Activated CD4-positive, alpha-beta T cell treated with anti-CD3 and anti-CD28 coated beads, Interleukin-2, amount 50 U/mL, for 4 hours (primary cell): Measurements from ENCODE around the gene ATP5F1C.
A peak's percentile ranks its signal among the peaks of the same experiment; 100 is the strongest.
"Not testable (repeated sequence)": the region's sequence is repeated elsewhere in the genome, so short reads cannot be mapped to it uniquely, and the experiment has no call there.

ENCODE experiments used
- DNase-seq, 2 experiments: peaks; one replicate each; pipeline ENCODE4 v3.0.0-alpha.2; 2020

The ATP5F1C gene

DNA sequence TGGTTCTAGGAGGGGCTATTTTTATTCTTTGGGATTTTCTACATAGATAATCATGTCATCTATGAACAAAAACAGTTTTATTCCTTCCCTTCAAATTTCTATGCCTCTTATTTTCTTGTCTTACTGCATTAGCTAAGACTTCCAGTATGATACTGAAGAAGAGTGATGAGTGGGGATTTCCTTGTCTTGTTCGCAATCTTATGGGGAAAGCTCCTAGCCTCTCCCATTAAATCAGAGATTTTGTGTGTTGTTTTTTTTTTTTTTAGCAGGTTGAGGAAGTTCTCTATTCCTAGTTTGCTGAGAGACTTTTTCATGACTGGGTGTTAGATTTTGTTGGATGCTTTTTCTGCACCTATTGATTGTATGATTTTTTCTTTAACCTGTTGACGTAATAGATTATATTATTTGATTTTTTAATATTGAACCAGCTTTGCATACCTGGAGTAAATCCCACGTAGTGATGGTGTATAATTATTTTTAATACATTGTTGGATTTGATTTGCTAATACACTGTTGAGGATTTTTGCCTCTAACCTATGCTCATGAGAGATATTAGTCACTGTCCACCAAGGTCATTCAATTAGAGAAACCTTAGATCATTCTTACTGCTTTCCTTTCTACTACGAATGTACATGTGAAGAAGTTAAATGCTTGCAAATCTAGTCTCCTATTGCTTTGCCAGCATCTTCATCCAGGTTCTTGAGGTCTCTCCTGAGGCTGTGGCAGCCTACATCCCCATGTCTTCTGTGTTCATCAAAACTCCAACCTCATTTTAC is 6.5 kb downstream of the ATP5F1C start:
- DNase-seq, result no peak

- DNase-seq, result no peak
Observed at GRCh38 chr10:7795605-7796004, 7.6 kb downstream of the ATP5F1C start.

- DNase-seq, result no peak
Observed at GRCh38 chr10:7797582-7797981, 9.6 kb downstream of the ATP5F1C start.

DNA sequence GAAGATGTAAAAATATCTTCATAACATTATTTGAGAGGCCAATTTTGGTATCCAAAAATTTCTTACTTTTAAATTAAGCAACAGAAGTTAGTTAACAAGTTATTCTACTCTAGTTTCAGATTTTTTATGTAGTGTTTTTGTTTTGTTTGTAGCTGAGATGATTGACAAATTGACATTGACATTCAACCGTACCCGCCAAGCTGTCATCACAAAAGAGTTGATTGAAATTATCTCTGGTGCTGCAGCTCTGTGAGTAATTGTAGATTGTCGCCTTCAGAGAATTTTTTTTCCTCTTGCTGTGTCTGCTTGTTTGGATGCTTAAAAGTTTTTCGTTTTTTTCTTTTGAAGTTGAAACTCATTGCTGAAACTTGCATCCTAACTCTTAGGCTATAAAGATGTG is 14.6 kb downstream of the ATP5F1C start:
- DNase-seq, result no peak

- DNase-seq, result no peak
Observed at GRCh38 chr10:7804216-7804615, 16.2 kb downstream of the ATP5F1C start.

- DNase-seq, result no peak
Observed at GRCh38 chr10:7804741-7805140, 16.8 kb downstream of the ATP5F1C start.

GRCh38 chr10:7808686-7809267 is 20.8 kb downstream of the ATP5F1C start:
- DNase-seq, result no peak

GRCh38 chr10:7810443-7810842 is 22.5 kb downstream of the ATP5F1C start:
- no peak for DNase-seq

DNA sequence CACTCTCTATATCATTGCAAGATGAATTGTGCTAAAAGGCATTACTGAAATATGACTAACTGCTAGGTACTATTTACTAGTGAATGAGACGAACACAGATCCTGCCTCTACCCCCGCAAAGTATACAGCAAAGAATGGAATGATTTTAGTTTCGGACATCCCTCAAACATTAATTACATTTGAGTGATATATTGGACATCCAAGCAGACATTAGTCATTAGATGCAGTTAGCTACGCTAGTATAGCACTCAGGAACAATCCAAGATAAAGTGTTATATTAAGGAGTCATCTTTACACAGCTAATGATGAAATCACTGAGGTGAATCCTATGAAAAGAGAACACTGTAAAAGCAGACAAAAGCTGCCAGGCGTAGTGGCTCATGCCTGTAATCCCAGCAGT is 23.0 kb downstream of the ATP5F1C start:
- DNase-seq, result no peak

GRCh38 chr10:7811743-7812142 is 23.8 kb downstream of the ATP5F1C start:
- DNase-seq, result not testable (repeated sequence)

DNA sequence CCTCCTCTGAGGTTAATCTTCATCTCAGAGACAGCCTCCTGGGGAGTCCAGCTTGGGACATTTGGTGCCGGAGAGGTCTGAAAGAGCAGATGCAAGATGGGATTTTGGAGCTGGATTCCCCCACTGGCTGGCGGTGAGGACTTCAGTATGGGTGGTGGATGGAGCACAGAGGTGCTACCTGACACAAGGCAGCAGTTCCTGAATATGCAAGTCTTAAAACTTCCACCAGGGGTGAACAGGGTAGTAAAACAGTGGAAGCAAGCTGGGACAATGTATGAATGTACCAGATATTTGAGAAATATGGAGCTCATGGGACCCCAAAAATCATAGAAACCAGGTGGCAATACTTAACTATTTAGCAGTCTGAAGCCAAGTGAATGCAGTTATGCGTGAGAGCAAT is 25.5 kb downstream of the ATP5F1C start:
- DNase-seq, result no peak

GRCh38 chr10:7817576-7817975 is 29.6 kb downstream of the ATP5F1C start:
- no peak for DNase-seq

GRCh38 chr10:7817984-7818294 is 30.0 kb downstream of the ATP5F1C start:
- DNase-seq, result no peak

DNA sequence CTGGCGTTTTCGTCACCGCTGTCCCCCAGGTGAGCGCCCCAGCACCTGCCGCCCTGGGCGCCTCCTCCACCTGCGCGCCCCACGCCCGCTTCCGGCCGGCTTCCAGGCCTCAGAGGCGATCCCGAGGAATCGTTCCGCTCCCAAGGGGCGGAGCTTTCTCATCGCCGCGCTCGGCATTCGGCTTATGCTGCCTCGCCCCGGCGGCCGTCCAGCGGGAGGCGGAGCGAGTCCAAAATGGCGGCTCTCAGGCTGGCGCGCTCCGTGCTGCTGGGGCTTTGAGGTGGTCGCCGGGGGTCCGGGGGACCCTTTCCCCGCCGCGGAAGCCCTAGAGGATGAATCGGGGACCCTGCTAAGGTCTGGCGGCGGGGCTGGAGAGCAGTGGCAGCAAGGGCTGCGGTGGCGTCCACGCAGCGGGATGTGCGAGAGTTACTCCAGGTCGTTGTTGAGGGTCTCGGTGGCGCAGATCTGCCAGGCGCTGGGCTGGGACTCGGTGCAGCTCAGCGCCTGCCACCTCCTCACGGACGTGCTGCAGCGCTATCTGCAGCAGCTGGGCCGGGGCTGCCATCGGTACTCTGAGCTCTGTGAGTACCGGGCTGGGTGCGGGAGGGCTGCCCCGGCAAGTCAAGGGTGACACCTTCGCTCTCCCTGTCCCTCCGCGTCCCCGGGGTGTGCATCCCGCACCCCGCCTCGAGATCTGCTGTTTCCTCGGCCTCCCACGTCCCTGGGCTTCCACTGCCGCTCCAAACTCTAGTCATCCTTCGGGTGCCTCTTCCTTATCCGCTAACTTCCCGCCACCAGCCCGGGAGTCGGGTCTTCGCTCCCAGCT is 30.5 kb downstream of the ATP5F1C start, which contains the start of gene TAF3:
TAF3 (plus strand) TSS at position 211 of the 826 bp plus-strand sequence; CDS start at position 416, 205 bp downstream.
- DNase-seq, result peak; percentile 89 to 90

GRCh38 chr10:7819121-7819460 is 31.1 kb downstream of the ATP5F1C start:
- peak; percentile 7 to 10 for DNase-seq

DNA sequence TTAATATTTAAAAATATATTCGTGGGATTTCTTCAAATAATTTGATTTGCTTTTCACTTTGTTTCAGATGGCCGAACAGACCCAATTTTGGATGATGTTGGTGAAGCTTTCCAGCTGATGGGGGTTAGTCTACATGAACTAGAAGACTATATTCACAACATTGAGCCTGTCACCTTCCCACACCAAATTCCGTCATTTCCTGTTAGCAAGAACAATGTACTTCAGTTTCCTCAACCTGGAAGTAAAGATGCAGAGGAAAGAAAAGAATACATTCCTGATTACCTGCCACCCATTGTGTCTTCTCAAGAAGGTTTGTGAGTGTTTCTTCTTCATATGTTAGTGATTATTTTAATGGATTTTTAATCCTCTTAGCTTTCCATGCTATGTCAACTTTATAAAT is 36.3 kb downstream of the ATP5F1C start:
- DNase-seq, result no peak

DNA sequence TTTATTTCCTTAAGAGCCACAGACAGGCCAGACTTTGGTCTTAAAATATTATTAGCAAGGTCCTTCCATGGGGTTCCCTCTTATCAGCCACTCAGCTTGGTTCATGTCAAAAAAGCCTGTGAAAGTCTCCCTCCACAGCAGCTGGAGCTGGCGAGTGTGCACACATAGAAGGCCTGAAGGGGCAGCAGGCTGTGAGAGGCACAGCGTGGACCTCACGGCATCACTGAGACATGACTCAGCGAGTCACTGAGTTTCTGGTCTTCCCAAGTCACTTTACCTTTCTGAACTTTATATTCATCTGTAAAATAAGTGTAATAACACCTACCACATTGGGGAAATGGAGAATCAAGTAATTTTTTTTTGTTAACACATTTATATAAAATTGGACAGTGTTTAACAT is 39.0 kb downstream of the ATP5F1C start:
- no peak for DNase-seq

DNA sequence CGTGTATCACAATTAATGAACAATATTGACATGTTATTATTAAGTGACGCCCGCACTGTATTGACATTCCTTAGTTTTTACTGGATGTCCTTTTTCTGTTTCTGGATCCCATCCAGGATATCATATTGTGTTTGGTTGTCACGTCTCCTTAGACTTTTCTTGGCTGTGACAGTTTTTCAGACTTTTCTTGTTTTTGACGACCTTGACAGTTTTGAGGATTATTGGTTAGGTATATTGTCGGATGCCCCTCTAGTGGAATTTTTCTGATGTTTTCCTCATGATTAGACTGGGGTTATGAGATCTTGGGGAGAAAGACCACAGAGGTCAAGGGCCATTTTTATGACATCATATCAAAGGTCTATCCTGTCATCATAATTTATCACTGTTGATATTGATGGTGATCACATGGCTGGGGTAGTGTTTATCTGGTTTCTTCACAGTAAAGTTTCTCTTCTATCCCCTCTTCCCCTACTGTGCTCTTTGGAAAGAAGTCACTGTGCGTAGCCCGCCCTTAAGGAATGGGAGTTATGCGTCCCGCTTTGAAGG is 41.4 kb downstream of the ATP5F1C start:
- no peak for DNase-seq

DNA sequence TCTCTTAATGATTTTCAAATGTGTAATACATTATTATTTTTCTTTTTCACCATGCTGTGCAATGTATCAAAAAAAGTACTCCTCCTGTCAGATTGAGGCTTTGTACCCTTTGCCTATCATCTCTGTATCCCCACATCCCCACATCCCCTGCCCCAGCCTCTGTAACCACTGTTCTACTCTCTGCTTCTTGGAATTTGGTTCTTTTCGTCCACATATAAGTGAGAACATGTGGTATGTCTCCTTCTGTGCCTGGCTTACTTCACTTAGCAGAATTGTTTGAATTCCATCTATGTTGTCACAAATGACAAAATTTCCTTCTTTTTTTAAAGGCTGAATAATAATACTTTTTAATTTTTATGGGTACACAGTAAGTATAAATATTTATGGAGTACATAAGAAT is 44.1 kb downstream of the ATP5F1C start:
- DNase-seq, result no peak

DNA sequence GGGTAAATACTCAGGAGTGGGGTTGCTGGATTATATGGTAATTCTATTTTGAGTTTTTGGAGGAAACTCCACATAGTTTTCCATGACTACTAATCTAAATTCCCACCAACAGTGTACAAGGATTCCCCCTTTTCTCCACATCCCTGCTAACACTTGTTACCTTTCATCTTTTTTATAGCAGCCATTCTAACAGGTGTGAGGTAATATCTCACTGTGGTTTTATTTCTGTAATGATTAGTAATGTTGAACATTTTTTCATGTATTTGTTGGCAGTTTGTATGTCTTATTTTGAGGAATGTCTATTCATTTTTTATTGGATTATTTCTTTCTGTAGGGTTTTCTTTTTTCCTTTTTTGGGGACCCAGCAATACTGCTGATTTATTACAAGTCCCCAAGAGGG is 45.2 kb downstream of the ATP5F1C start:
- no peak for DNase-seq

GRCh38 chr10:7834262-7834661 is 46.3 kb downstream of the ATP5F1C start:
- no peak for DNase-seq

DNA sequence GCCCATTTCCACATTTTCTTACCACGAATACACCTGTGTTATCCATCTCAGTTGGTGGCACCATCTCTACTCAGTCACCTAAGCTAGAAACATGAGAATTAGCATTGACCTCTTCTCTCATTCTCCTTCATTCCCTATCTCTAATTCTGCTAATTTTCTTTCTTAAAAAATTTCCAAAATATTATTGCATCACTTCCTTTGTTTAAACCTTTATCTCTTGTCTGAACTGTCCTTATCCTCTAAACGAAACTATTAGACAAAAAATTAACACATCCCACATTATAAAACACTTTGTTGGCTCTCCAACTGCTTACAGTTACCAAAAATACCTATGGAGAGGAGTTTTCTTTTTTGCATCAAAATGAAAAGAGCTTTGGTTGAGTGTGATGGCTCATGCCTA is 48.6 kb downstream of the ATP5F1C start:
- no peak for DNase-seq

DNA sequence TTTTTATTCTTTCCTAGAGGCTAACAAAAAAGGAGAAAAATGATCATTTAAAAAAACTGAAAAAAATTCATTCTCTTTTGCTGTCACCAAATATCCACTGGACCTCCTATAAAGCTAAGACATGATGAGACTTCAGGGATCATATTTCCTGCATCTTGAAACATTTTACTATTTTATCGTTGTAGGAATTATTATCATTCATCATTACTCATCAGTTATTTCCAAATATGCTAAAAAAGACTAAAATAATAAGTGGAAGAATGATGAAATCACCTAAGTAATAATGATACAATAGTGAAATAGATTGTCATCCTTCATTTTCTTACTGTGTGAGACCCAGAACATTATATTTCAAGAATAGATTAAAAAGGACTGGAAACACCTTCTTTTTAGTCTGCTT is 58.6 kb downstream of the ATP5F1C start:
- no peak for DNase-seq
